Pancreas (tissue), 10 donors: ENCODE results near the gene RNASE11. TPM values are rescaled to one million over a fixed set of nuclear protein-coding genes. Genes with fewer than 3 reads are reported as not detected.

ENCODE experiments used
- ATAC-seq, 4 donors: fragments of 200-7000 bp; cut with Tn5 transposase; one replicate each; pipeline versions ENCODE4 v1.8.0 to v1.9.1; 2020; ENCODE audit warnings: mild to moderate bottlenecking in 4 of 4, moderate library complexity in 4 of 4
- DNase-seq, 6 donors: peaks; one replicate each; pipeline ENCODE4 v3.0.0-alpha.2; 2020
- FAIRE-seq: peaks from 2 replicates; lab custom pipeline; 2012; peaks lifted over from hg19 to GRCh38; lab: Jason Lieb, UNC
- H3K27ac ChIP-seq, 4 donors: fragments of 200-600 bp; sonication (generic); 1 replicate in 3 of 4; 2 replicates in 1 of 4; pipeline versions ENCODE4 v1.5.0 to v1.8.0; 2020
- H3K27me3 ChIP-seq, 4 donors: fragments of 200-600 bp; one replicate each; pipeline ENCODE4 v1.8.0; 2021
- H3K36me3 ChIP-seq, 3 donors: fragments of 200-600 bp; sonication (generic) in 1 of 3; one replicate each; pipeline versions ENCODE4 v1.5.0 to v1.8.0; 2020 to 2021
- H3K4me1 ChIP-seq, 3 donors: fragments of 200-600 bp; one replicate each; pipeline ENCODE4 v1.8.0; 2021
- H3K4me3 ChIP-seq, 4 donors: fragments of 200-600 bp; sonication (generic) in 2 of 4; one replicate each; pipeline versions ENCODE4 v1.5.0 to v1.8.0; 2020 to 2021
- H3K9me3 ChIP-seq, 4 donors: fragments of 200-600 bp; one replicate each; pipeline ENCODE4 v1.8.0; 2021
- CTCF ChIP-seq, 4 donors: fragments of 200-600 bp; sonication (generic) in 3 of 4; IDR thresholded peaks; one replicate each; pipeline versions ENCODE4 v1.5.0 to v1.8.0; 2021; ENCODE audit warnings: antibody characterized with exemption in 4 of 4
- WGBS, 2 donors: extraction: QIAGEN DNeasy Blood & Tissue Kit; methylation state at CpG; one replicate each; pipeline ENCODE4 v1.1.7; 2013; 5-methylcytosine and 5-hydroxymethylcytosine counted together
- intact Hi-C, 3 donors: fragments of 100-400 bp; cut with DNase I; formaldehyde crosslinking; loops; one replicate each; pipeline versions ENCODE4 v1.11.1 to v1.14.2; 2022
- polyA plus RNA-seq, 2 donors: library from polyadenylated mRNA; stranded (reverse); fragments of 200-250 nt; gene quantifications; one replicate each; pipeline ENCODE4 v1.2.3, GENCODE V29; 2013
- total RNA-seq, 6 donors: library from RNA; stranded (reverse); fragmentation: NEBNext Ultra II Directional in 4 of 6; extraction: Animal tissue kit (Norgen Biotek cat#: 25700) in 4 of 6; gene quantifications; one replicate each; pipeline versions ENCODE4 v1.2.1 to v1.2.4, GENCODE V29; 2021 to 2023
- donor health status: healthy with polysubstance abuse.
- donor health status: DM: no; HTN: no; CAD: no; lungs with moderate emphysema.
- donor health status: DM: no; HTN: no; CAD: no.
- donor health status: control.
- donor health status: control.
- donor health status: Bipolar disorder and iron deficiency.
- donor health status: DM: yes; HTN: yes; CAD: no.
- donor health status: DM: no; HTN: no; CAD: no.
- donor health status: DM: no; HTN: no; CAD: no.
- donor health status: DM: yes; HTN: yes; CAD: no.

Gene RNASE11
- total and polyA plus RNA-seq, 8 donors, result not detected

GRCh38 chr14:20613094-20614037 lies 25.6 kb upstream of the RNASE11 start:
- DNase-seq (peak; percentile 72 to 88 (median 81)), ATAC-seq (peak; percentile 71 to 86 (median 80)), FAIRE-seq (no peak)
- H3K27me3 ChIP-seq, result no peaks in the 10 kb centered on the region
- peak overlapping the region in 3 of 4 donors; percentile 6 to 75 (median 67) for H3K27ac ChIP-seq
- intact Hi-C loops, result loop anchor here in 1 of 3 donors (10.0 kb wide), 1 partner anchor 71 kb away; the partner anchor contains the start of genes ANG and RNASE4
- peak overlapping the region in 3 of 4 donors; percentile 13 to 50 (median 36) for H3K4me3 ChIP-seq
- H3K36me3 ChIP-seq, result no peaks in the 10 kb centered on the region
- 0% methylated on average over 34 of the region's 34 CpGs for WGBS, 2 donors
- TF ChIP-seq CTCF (IDR thresholded peaks at IDR 0.05), result peak; percentile 47 to 61 (median 51)
- peaks cover 0 to 8% (median 6%) of the 10 kb centered on the region in 3 donors for H3K4me1 ChIP-seq
- H3K9me3 ChIP-seq, result no peaks in the 10 kb centered on the region

GRCh38 chr14:20612403-20612802 lies 24.6 kb upstream of the RNASE11 start:
- FAIRE-seq (no peak), DNase-seq (no peak), ATAC-seq (no peak)
- Histone ChIP-seq H3K4me1 (peaks cover 0 to 8% (median 6%) of the 10 kb centered on the region in 3 donors), H3K27me3 (no peaks in the 10 kb centered on the region), H3K27ac (peak overlapping the region in 1 of 4 donors; percentile 2), H3K9me3 (no peaks in the 10 kb centered on the region), H3K4me3 (no peak overlapping the region), H3K36me3 (no peaks in the 10 kb centered on the region)
- intact Hi-C loops, result loop anchor here in 1 of 3 donors (10.0 kb wide), 1 partner anchor 72 kb away; the partner anchor contains the start of genes ANG and RNASE4
- 48 to 57% methylated on average over 5 of the region's 5 CpGs for WGBS, 2 donors
- TF ChIP-seq CTCF (IDR thresholded peaks at IDR 0.05), result no peak

- Histone ChIP-seq H3K36me3 (no peaks in the 10 kb centered on the region), H3K9me3 (no peaks in the 10 kb centered on the region), H3K4me3 (no peak overlapping the region), H3K4me1 (peaks cover 0 to 8% (median 6%) of the 10 kb centered on the region in 3 donors), H3K27me3 (no peaks in the 10 kb centered on the region), H3K27ac (no peak overlapping the region)
- intact Hi-C loops, result loop anchor here in 1 of 3 donors (10.0 kb wide), 1 partner anchor 74 kb away; the partner anchor contains the start of genes ANG and RNASE4
- FAIRE-seq, result no peak
- no peak for DNase-seq
- WGBS, 2 donors, result 45 to 49% methylated on average over 4 of the region's 4 CpGs
- TF ChIP-seq CTCF (IDR thresholded peaks at IDR 0.05), result no peak
- ATAC-seq, result no peak
Observed at GRCh38 chr14:20611277-20611676, 23.5 kb upstream of the RNASE11 start.

GRCh38 chr14:20610002-20610765 lies 22.4 kb upstream of the RNASE11 start:
- no peak for TF ChIP-seq CTCF (IDR thresholded peaks at IDR 0.05)
- Histone ChIP-seq H3K27ac (peak overlapping the region in 3 of 4 donors; percentile 31 to 68 (median 54)), H3K4me1 (peaks cover 0 to 8% (median 6%) of the 10 kb centered on the region in 3 donors), H3K27me3 (no peaks in the 10 kb centered on the region), H3K4me3 (peak overlapping the region; percentile 56 to 86 (median 78)), H3K36me3 (no peaks in the 10 kb centered on the region), H3K9me3 (no peaks in the 10 kb centered on the region)
- 4 to 5% methylated on average over 27 of the region's 27 CpGs for WGBS, 2 donors
- intact Hi-C loops, result loop anchor here in 1 of 3 donors (10.0 kb wide), 1 partner anchor 75 kb away; the partner anchor contains the start of genes ANG and RNASE4
- no peak for FAIRE-seq
- ATAC-seq, result peak; percentile 68 to 77 (median 72)
- DNase-seq, result peak; percentile 73 to 86 (median 84)
